Spleen (tissue), 7 donors: Measurements from ENCODE around the gene PTS.

Experiments used
- POLR2A ChIP-seq, 3 donors: fragments of 450-650 bp; IDR thresholded peaks; one replicate each; pipeline ENCODE4 v1.5.1; 2017; ENCODE audit warnings: antibody characterized with exemption in 3 of 3, mild to moderate bottlenecking in 1 of 3
- POLR2AphosphoS5 ChIP-seq, 3 donors: sonication (generic); formaldehyde crosslinking; IDR thresholded peaks; one replicate each; pipeline ENCODE4 v1.5.1; 2017; ENCODE audit warnings: antibody characterized with exemption in 3 of 3
- TF ChIP-seq, protein P1 (sequence below), 11 experiments: fragments of 200-600 bp in 7 of 11; fragments of 450-650 bp in 4 of 11; sonication (generic) in 4 of 11; IDR thresholded peaks in 8 of 11; conservative IDR thresholded peaks in 3 of 11; 1 replicate in 7 of 11; 2 replicates in 4 of 11; pipeline versions ENCODE4 v1.4.0 to v1.8.0; 2016 to 2021; ENCODE audit warnings: antibody characterized with exemption in 11 of 11, inconsistent platforms in 4 of 11, mild to moderate bottlenecking in 1 of 11
- donor health status: DM: no; HTN: no; CAD: no; lungs with moderate emphysema.
- donor health status: DM: no; HTN: no; CAD: no.
- donor health status: DM: no; HTN: no; CAD: no.

- TF ChIP-seq, protein P1, sequence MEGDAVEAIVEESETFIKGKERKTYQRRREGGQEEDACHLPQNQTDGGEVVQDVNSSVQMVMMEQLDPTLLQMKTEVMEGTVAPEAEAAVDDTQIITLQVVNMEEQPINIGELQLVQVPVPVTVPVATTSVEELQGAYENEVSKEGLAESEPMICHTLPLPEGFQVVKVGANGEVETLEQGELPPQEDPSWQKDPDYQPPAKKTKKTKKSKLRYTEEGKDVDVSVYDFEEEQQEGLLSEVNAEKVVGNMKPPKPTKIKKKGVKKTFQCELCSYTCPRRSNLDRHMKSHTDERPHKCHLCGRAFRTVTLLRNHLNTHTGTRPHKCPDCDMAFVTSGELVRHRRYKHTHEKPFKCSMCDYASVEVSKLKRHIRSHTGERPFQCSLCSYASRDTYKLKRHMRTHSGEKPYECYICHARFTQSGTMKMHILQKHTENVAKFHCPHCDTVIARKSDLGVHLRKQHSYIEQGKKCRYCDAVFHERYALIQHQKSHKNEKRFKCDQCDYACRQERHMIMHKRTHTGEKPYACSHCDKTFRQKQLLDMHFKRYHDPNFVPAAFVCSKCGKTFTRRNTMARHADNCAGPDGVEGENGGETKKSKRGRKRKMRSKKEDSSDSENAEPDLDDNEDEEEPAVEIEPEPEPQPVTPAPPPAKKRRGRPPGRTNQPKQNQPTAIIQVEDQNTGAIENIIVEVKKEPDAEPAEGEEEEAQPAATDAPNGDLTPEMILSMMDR (IDR thresholded peaks at IDR 0.05 in 8 of 11, conservative IDR thresholded peaks at IDR 0.05 in 3 of 11): no peak
- TF ChIP-seq POLR2A (IDR thresholded peaks at IDR 0.05): no peak
- TF ChIP-seq POLR2AphosphoS5 (IDR thresholded peaks at IDR 0.05): no peak
Observed at GRCh38 chr11:112223754-112224532, 2.3 kb upstream of the PTS start.
